GM12878 (cell line): ENCODE results near the gene MYT1. TPM values are rescaled to one million over a fixed set of nuclear protein-coding genes. Genes with fewer than 3 reads are reported as not detected.

Experiments
- ATAC-seq: fragments of 200-7000 bp; cut with Tn5 transposase; 3 replicates; pipeline ENCODE4 v1.9.1; 2020; ENCODE audit warnings: mild to moderate bottlenecking, moderate library complexity
- BruUV-seq: library from RNA; stranded (reverse); fragments of 400-500 nt; replicated peaks from 2 replicates; lab custom pipeline; 2021; lab: Mats Ljungman, UMichigan
- CTCF ChIA-PET: fragments of 300-600 bp; sonication (Branson Sonifier 250); formaldehyde crosslinking; extraction: SDS; loops from one replicate; lab custom pipeline; 2021; ENCODE audit warnings: inconsistent platforms; lab: Yijun Ruan, JAX
- POLR2A ChIA-PET: fragments of 350-600 bp; formaldehyde crosslinking; extraction: SDS; loops from one replicate; lab custom pipeline; 2021; ENCODE audit warnings: inconsistent platforms; lab: Charles Lee
- RAD21 ChIA-PET: fragments of 300-600 bp; sonication (Branson Sonifier 250); formaldehyde crosslinking; loops from one replicate; lab custom pipeline; 2023; ENCODE audit warnings: antibody characterized with exemption; ENCODE audit not compliant: unreplicated experiment; lab: Charles Lee
- SMC1A ChIA-PET: fragments of 300-600 bp; sonication (Branson Sonifier 250); formaldehyde crosslinking; loops from one replicate; lab custom pipeline; 2023; ENCODE audit not compliant: unreplicated experiment, uncharacterized antibody; lab: Charles Lee
- DNase-seq: peaks from one replicate; pipeline ENCODE4 v3.0.0-alpha.2; 2011; ENCODE audit warnings: low read depth, low spot score
- FAIRE-seq: peaks from 3 replicates; lab custom pipeline; 2011; peaks lifted over from hg19 to GRCh38; lab: Jason Lieb, UNC
- H2AFZ ChIP-seq: 2 replicates; pipeline ENCODE4 v1.6.0; 2011; ENCODE audit warnings: low read depth, low read length, control low read depth; ENCODE audit not compliant: control insufficient read depth
- H3K27ac ChIP-seq: 2 replicates; pipeline ENCODE4 v1.5.1; 2011; ENCODE audit warnings: control low read depth; ENCODE audit not compliant: control insufficient read depth, insufficient read depth
- H3K27me3 ChIP-seq, 2 experiments: replicated peaks in 1 of 2; 2 replicates each; pipeline versions ENCODE4 v1.6.0 to v1.6.1; 2011; ENCODE audit warnings: low read length in 1 of 2; ENCODE audit not compliant: control insufficient read depth in 2 of 2, insufficient read depth in 2 of 2
- H3K36me3 ChIP-seq, 2 experiments: 2 replicates each; pipeline ENCODE4 v1.5.1; 2011; ENCODE audit warnings: low read length in 1 of 2; ENCODE audit not compliant: control insufficient read depth in 2 of 2, insufficient read depth in 2 of 2
- H3K4me1 ChIP-seq: 2 replicates; pipeline ENCODE4 v1.6.1; 2011; ENCODE audit warnings: mild to moderate bottlenecking, low read length, moderate library complexity, mixed read lengths; ENCODE audit not compliant: control insufficient read depth, insufficient read depth
- H3K4me2 ChIP-seq: 2 replicates; pipeline ENCODE4 v1.6.0; 2011; ENCODE audit warnings: control low read depth; ENCODE audit not compliant: control insufficient read depth, insufficient read depth
- H3K4me3 ChIP-seq: fragments of 200-600 bp; sonication (generic); 2 replicates; pipeline ENCODE4 v1.5.1; 2016
- H3K79me2 ChIP-seq: 2 replicates; pipeline ENCODE4 v1.6.0; 2011; ENCODE audit warnings: low read length; ENCODE audit not compliant: control insufficient read depth, insufficient read depth
- H3K9ac ChIP-seq: 2 replicates; pipeline ENCODE4 v1.8.0; 2011; ENCODE audit warnings: low read length, control low read depth, mixed read lengths; ENCODE audit not compliant: control insufficient read depth, insufficient read depth
- H3K9me3 ChIP-seq: replicated peaks from 3 replicates; pipeline ENCODE4 v1.5.1; 2011; ENCODE audit warnings: mild to moderate bottlenecking, low read length; ENCODE audit not compliant: control insufficient read depth, insufficient read depth
- H4K20me1 ChIP-seq: 2 replicates; pipeline ENCODE4 v1.6.0; 2011; ENCODE audit not compliant: control insufficient read depth, insufficient read depth
- CHD2 ChIP-seq: IDR thresholded peaks from 2 replicates; pipeline ENCODE4 v1.6.1; 2011; ENCODE audit warnings: low read depth, low read length, improper control_type of control experiment, borderline replicate concordance
- CHD4 ChIP-seq: fragments of 200-600 bp; sonication (generic); IDR thresholded peaks from 2 replicates; pipeline ENCODE4 v1.6.1; 2016; ENCODE audit warnings: mild to moderate bottlenecking
- ETV6 ChIP-seq, 2 experiments: fragments of 450-650 bp in 1 of 2; IDR thresholded peaks in 1 of 2; conservative IDR thresholded peaks in 1 of 2; 2 replicates each; pipeline ENCODE4 v1.6.1; 2014; ENCODE audit warnings: antibody characterized with exemption in 1 of 2, borderline replicate concordance in 1 of 2, low read depth in 1 of 2, mild to moderate bottlenecking in 1 of 2, moderate library complexity in 1 of 2
- IRF4 ChIP-seq: IDR thresholded peaks from 2 replicates; pipeline ENCODE4 v1.6.1; 2011; ENCODE audit warnings: low read depth, low read length
- MEF2A ChIP-seq: IDR thresholded peaks from 2 replicates; pipeline ENCODE4 v1.6.1; 2011; ENCODE audit warnings: low read depth, mild to moderate bottlenecking, low read length, moderate library complexity; ENCODE audit not compliant: insufficient read depth
- RUNX3 ChIP-seq: IDR thresholded peaks from 2 replicates; pipeline ENCODE4 v1.6.1; 2012; ENCODE audit warnings: low read length, inconsistent platforms
- SREBF1 ChIP-seq: IDR thresholded peaks from 2 replicates; pipeline ENCODE4 v1.6.1; 2012; ENCODE audit warnings: mild to moderate bottlenecking, low read length
- ZNF274 ChIP-seq: IDR thresholded peaks from one replicate; pipeline ENCODE4 v1.8.0; 2011; ENCODE audit not compliant: insufficient read length, insufficient read depth
- ZSCAN29 ChIP-seq: fragments of 450-650 bp; IDR thresholded peaks from 2 replicates; pipeline ENCODE4 v1.6.1; 2017; ENCODE audit warnings: mild to moderate bottlenecking, moderate library complexity
- WGBS: methylation state at CpG from one replicate; pipeline ENCODE4 v1.1.6; 2016; ENCODE audit warnings: low lambda C conversion rate; ENCODE audit not compliant: insufficient replicate concordance, insufficient coverage; ENCODE audit errors: missing lambda C conversion rate; 5-methylcytosine and 5-hydroxymethylcytosine counted together
- in situ Hi-C: fragments of 300-500 bp; cut with MboI; formaldehyde crosslinking; loops from 9 replicates; pipeline ENCODE4 v1.14.3; 2018; ENCODE audit warnings: mixed read lengths
- intact Hi-C: fragments of 100-400 bp; cut with micrococcal nuclease; formaldehyde crosslinking; loops from one replicate; pipeline ENCODE4 v1.14.2; 2022; ENCODE audit not compliant: unreplicated experiment
- polyA plus RNA-seq, 11 experiments: library from polyadenylated mRNA; depleted of rRNA in 4 of 11; unstranded in 6 of 11; stranded (reverse) in 5 of 11; fragments of >200 nt; fragmentation: Nextera tagmentation in 4 of 11; fragmentation: Illumina TruSeq in 1 of 11; extraction: Ambion mirVana in 4 of 11; extraction: Trizol in 1 of 11; gene quantifications; 1 replicate in 1 of 11; 2 replicates in 10 of 11; pipeline versions ENCODE4 v1.2.1 to v1.2.3, GENCODE V29; 2011 to 2016; ENCODE audit warnings: inconsistent platforms in 2 of 11, missing spikeins in 2 of 11, low read depth in 1 of 11
- total RNA-seq, 4 experiments: library from RNA; depleted of rRNA in 3 of 4; stranded (reverse); fragments of >200 nt in 3 of 4; fragmentation: Illumina TruSeq in 1 of 4; extraction: Trizol in 1 of 4; gene quantifications; 2 replicates each; pipeline versions ENCODE4 v1.2.1 to v1.2.3, GENCODE V29; 2013 to 2021
- TF ChIP-seq, protein P1 (sequence below): IDR thresholded peaks from 2 replicates; pipeline ENCODE4 v1.6.1; 2011; ENCODE audit warnings: borderline replicate concordance, low read depth, mild to moderate bottlenecking, moderate library complexity, mixed read lengths, low read length; ENCODE audit not compliant: insufficient read depth; ENCODE audit errors: extremely low read length
- TF ChIP-seq, protein P2 (sequence below): IDR thresholded peaks from 2 replicates; pipeline ENCODE4 v1.6.1; 2012; ENCODE audit warnings: low read depth, low read length, improper control_type of control experiment
- TF ChIP-seq, protein P3 (sequence below): IDR thresholded peaks from 2 replicates; pipeline ENCODE4 v1.6.1; 2012; ENCODE audit warnings: improper control_type of control experiment, low read depth, low read length; ENCODE audit not compliant: insufficient replicate concordance

The MYT1 gene
- total and polyA plus RNA-seq, 10 of the 15 experiments (the other 5 are each of a cell fraction or from before 2014, with no cell fraction given): 0.01 to 0.10 TPM; not detected in 8

DNA sequence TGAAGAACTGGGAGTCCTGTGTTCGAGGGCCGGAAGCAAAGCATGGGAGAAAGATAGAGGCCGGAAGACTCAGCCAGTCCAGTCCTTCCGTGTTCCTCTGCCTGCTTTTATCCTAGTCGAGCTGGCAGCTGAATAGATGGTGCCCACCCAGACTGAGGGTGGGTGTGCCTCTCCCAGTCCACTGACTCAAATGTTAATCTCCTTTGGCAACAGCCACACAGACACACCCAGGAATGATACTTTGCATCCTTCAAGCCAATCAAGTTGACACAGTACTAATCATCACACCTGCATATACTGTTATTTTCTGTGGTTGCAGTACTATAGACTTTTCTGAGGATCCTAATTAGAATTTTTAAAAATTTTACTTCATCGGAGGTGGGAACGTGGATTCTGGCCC lies 112.6 kb downstream of the MYT1 start:
- no peaks in the 10 kb centered on the region for H3K27me3 ChIP-seq
- H3K4me3 ChIP-seq: no peak overlapping the region
- in situ Hi-C loops (no loop called here), intact Hi-C loops (no loop called here)
- no peak for DNase-seq
- TF ChIP-seq SREBF1 (no peak), RUNX3 (no peak), ETV6 (conservative IDR thresholded peaks at IDR 0.05 in 1 of 2, IDR thresholded peaks at IDR 0.05 in 1 of 2; ENCODE audit: borderline replicate concordance in 1 of 2, low read depth in 1 of 2) (no peak), CHD4 (no peak), MEF2A (no peak), IRF4 (no peak), ZSCAN29 (no peak), CHD2 (no peak), ZNF274 (no peak)
- TF ChIP-seq, protein P1, sequence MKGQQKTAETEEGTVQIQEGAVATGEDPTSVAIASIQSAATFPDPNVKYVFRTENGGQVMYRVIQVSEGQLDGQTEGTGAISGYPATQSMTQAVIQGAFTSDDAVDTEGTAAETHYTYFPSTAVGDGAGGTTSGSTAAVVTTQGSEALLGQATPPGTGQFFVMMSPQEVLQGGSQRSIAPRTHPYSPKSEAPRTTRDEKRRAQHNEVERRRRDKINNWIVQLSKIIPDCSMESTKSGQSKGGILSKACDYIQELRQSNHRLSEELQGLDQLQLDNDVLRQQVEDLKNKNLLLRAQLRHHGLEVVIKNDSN: no peak
- TF ChIP-seq, protein P2, sequence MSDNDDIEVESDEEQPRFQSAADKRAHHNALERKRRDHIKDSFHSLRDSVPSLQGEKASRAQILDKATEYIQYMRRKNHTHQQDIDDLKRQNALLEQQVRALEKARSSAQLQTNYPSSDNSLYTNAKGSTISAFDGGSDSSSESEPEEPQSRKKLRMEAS: no peak
- TF ChIP-seq, protein P3, sequence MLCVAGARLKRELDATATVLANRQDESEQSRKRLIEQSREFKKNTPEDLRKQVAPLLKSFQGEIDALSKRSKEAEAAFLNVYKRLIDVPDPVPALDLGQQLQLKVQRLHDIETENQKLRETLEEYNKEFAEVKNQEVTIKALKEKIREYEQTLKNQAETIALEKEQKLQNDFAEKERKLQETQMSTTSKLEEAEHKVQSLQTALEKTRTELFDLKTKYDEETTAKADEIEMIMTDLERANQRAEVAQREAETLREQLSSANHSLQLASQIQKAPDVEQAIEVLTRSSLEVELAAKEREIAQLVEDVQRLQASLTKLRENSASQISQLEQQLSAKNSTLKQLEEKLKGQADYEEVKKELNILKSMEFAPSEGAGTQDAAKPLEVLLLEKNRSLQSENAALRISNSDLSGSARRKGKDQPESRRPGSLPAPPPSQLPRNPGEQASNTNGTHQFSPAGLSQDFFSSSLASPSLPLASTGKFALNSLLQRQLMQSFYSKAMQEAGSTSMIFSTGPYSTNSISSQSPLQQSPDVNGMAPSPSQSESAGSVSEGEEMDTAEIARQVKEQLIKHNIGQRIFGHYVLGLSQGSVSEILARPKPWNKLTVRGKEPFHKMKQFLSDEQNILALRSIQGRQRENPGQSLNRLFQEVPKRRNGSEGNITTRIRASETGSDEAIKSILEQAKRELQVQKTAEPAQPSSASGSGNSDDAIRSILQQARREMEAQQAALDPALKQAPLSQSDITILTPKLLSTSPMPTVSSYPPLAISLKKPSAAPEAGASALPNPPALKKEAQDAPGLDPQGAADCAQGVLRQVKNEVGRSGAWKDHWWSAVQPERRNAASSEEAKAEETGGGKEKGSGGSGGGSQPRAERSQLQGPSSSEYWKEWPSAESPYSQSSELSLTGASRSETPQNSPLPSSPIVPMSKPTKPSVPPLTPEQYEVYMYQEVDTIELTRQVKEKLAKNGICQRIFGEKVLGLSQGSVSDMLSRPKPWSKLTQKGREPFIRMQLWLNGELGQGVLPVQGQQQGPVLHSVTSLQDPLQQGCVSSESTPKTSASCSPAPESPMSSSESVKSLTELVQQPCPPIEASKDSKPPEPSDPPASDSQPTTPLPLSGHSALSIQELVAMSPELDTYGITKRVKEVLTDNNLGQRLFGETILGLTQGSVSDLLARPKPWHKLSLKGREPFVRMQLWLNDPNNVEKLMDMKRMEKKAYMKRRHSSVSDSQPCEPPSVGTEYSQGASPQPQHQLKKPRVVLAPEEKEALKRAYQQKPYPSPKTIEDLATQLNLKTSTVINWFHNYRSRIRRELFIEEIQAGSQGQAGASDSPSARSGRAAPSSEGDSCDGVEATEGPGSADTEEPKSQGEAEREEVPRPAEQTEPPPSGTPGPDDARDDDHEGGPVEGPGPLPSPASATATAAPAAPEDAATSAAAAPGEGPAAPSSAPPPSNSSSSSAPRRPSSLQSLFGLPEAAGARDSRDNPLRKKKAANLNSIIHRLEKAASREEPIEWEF: no peak
- no peak for FAIRE-seq
- WGBS: 80% methylated on average over 7 of the region's 7 CpGs
- H3K9ac ChIP-seq: no peak overlapping the region
- H3K36me3 ChIP-seq: no peaks in the 10 kb centered on the region; a peak in 3 of 4 replicates
- ChIA-PET CTCF (interaction anchor here (2.5 kb wide), 1 partner anchor 9 kb away, joined by 7 read pairs; no protein-coding TSS in a partner anchor), RAD21 (no interaction called here), POLR2A (no interaction called here), SMC1A (no interaction called here)
- H4K20me1 ChIP-seq: no peaks in the 10 kb centered on the region
- H3K4me1 ChIP-seq: peaks cover 4% of the 10 kb centered on the region; the same call in 1 of the 2 replicates
- no peak overlapping the region for H3K4me2 ChIP-seq
- ATAC-seq: no peak
- no peaks in the 10 kb centered on the region for H3K79me2 ChIP-seq
- no TSS peak for BruUV-seq
- no peak overlapping the region for H3K27ac ChIP-seq
- H3K9me3 ChIP-seq: no peaks in the 10 kb centered on the region
- H2AFZ ChIP-seq: no peak overlapping the region
